ENCODE data around the gene UBTF. TPM values are rescaled to one million over a fixed set of nuclear protein-coding genes. Genes with fewer than 3 reads are reported as not detected.

Gene UBTF
- total RNA-seq, 1 donor from 2014 or later = 53.5 TPM

- H3K4me3 ChIP-seq = no peak overlapping the region
- TF ChIP-seq POLR2AphosphoS5 (IDR thresholded peaks at IDR 0.05; ENCODE audit: insufficient read depth in 1 of 2, low read depth in 1 of 2) (no peak), POLR2A (IDR thresholded peaks at IDR 0.05) (no peak)
- TF ChIP-seq, protein P1, sequence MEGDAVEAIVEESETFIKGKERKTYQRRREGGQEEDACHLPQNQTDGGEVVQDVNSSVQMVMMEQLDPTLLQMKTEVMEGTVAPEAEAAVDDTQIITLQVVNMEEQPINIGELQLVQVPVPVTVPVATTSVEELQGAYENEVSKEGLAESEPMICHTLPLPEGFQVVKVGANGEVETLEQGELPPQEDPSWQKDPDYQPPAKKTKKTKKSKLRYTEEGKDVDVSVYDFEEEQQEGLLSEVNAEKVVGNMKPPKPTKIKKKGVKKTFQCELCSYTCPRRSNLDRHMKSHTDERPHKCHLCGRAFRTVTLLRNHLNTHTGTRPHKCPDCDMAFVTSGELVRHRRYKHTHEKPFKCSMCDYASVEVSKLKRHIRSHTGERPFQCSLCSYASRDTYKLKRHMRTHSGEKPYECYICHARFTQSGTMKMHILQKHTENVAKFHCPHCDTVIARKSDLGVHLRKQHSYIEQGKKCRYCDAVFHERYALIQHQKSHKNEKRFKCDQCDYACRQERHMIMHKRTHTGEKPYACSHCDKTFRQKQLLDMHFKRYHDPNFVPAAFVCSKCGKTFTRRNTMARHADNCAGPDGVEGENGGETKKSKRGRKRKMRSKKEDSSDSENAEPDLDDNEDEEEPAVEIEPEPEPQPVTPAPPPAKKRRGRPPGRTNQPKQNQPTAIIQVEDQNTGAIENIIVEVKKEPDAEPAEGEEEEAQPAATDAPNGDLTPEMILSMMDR (IDR thresholded peaks at IDR 0.05) = no peak
- intact Hi-C loops (cut with DNase I) = no loop called here
- DNase-seq (ENCODE audit: extremely low spot score in 2 of 2) = no peak
- no peaks in the 10 kb centered on the region for H3K36me3 ChIP-seq
- H3K9me3 ChIP-seq = no peaks in the 10 kb centered on the region
- no peaks in the 10 kb centered on the region for H3K4me1 ChIP-seq
- H3K27me3 ChIP-seq = no peaks in the 10 kb centered on the region
- H3K27ac ChIP-seq = no peak overlapping the region
These were observed 47.1 kb upstream of the UBTF start for GRCh38 chr17:44266402-44267164.

DNA sequence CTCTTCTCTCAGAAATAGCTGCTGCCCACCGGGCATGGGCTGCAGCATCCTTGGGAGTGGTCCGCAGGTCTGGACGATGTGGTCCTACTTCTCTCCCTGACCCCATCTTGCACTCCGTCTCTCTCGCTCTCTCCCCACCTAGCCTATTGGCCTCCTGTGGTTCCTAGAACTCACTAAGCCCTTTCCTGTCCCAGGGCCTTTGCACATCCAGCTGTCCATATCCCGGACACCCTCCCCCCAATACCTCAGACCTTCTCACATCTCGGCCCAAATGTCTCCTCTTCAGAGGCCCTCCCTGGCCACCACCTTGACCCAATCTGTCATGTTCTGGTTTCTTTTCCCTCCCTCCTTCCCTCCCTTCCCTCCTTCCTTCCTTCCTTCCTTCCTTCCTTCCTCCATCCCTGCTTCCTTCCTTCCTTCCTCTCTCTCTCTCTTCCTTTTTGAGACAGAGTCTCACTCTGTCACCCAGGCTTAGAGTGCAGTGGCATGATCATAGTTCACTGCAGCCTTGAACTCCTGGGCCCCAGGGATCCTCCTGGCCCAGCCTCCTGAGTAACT, 43.9 kb upstream of the UBTF start:
- Histone ChIP-seq H3K9me3 (no peaks in the 10 kb centered on the region), H3K27me3 (no peaks in the 10 kb centered on the region), H3K36me3 (no peaks in the 10 kb centered on the region), H3K4me3 (no peak overlapping the region), H3K4me1 (no peaks in the 10 kb centered on the region), H3K27ac (no peak overlapping the region)
- no peak for DNase-seq (ENCODE audit: extremely low spot score in 2 of 2)
- intact Hi-C loops (cut with DNase I) = no loop called here
- TF ChIP-seq POLR2AphosphoS5 (IDR thresholded peaks at IDR 0.05; ENCODE audit: insufficient read depth in 1 of 2, low read depth in 1 of 2) (no peak), POLR2A (IDR thresholded peaks at IDR 0.05) (no peak)
- TF ChIP-seq, protein P1 (IDR thresholded peaks at IDR 0.05) = no peak

DNA sequence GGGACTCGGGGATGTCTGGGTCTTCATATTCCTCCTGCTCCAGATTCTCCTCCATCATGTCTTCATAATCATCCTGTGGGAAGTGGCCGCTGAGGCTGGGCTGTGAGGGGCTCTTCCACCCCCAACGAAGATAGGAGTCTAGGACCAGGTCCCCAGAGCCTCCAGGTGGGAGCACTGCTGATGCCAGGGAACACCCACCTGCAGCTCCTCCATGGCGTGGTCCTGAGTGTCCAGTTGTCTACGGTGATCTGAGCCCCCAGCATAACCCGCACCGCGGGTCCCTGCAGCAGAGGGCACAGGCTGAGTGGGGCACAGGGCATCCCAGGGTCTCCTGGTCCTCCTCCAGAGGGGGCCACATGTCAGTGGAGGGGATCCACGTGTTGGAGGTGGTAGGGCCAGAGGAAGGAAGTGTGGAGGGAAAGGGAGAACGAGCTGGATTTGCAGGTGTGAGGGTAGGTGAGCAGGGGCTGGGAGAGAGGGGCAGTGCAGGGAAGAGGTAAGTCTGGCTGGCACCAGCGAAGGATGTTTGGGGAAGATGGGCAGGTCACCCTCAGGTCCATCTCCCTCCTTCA, 43.3 kb upstream of the UBTF start:
- intact Hi-C loops (cut with DNase I) = no loop called here
- no peak overlapping the region for H3K4me3 ChIP-seq
- H3K27me3 ChIP-seq = no peaks in the 10 kb centered on the region
- no peaks in the 10 kb centered on the region for H3K4me1 ChIP-seq
- TF ChIP-seq POLR2AphosphoS5 (IDR thresholded peaks at IDR 0.05; ENCODE audit: insufficient read depth in 1 of 2, low read depth in 1 of 2) (no peak), POLR2A (IDR thresholded peaks at IDR 0.05) (no peak)
- TF ChIP-seq, protein P1 (IDR thresholded peaks at IDR 0.05) = no peak
- no peak overlapping the region for H3K27ac ChIP-seq
- H3K9me3 ChIP-seq = no peaks in the 10 kb centered on the region
- H3K36me3 ChIP-seq = no peaks in the 10 kb centered on the region
- no peak for DNase-seq (ENCODE audit: extremely low spot score in 2 of 2)

DNA sequence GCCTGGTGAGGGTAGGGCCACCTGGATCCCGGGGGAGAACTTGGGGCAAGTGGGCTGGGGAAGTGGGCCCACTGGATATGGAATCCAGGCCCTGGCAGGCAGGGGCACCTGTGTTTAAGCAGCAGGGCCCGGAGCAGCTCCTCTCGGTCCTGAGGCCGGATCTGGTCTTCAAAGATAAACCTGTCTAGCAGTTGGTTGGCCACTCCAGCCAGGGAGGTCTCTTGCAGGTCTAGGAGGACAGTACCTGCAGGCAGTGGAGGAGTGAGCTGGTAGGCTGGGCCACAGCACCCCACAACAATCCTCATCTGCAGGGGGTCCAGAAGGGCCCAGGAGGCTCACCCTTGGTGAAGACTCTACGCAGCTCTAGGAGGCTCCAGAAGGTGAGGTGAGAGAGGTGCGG, 40.8 kb upstream of the UBTF start:
- Histone ChIP-seq H3K27ac (no peak overlapping the region), H3K4me1 (no peaks in the 10 kb centered on the region), H3K9me3 (no peaks in the 10 kb centered on the region), H3K27me3 (no peaks in the 10 kb centered on the region), H3K4me3 (no peak overlapping the region), H3K36me3 (no peaks in the 10 kb centered on the region)
- TF ChIP-seq POLR2AphosphoS5 (IDR thresholded peaks at IDR 0.05; ENCODE audit: insufficient read depth in 1 of 2, low read depth in 1 of 2) = no peak
- TF ChIP-seq, protein P1 (IDR thresholded peaks at IDR 0.05) = no peak
- TF ChIP-seq POLR2A (IDR thresholded peaks at IDR 0.05) = no peak
- DNase-seq (ENCODE audit: extremely low spot score in 2 of 2) = no peak
- intact Hi-C loops (cut with DNase I) = no loop called here

Measured in vagina (tissue), 2 donors.